ENCODE results near the gene CAMK2G.
A peak's percentile ranks its signal among the peaks of the same experiment; 100 is the strongest.

The CAMK2G gene

DNA sequence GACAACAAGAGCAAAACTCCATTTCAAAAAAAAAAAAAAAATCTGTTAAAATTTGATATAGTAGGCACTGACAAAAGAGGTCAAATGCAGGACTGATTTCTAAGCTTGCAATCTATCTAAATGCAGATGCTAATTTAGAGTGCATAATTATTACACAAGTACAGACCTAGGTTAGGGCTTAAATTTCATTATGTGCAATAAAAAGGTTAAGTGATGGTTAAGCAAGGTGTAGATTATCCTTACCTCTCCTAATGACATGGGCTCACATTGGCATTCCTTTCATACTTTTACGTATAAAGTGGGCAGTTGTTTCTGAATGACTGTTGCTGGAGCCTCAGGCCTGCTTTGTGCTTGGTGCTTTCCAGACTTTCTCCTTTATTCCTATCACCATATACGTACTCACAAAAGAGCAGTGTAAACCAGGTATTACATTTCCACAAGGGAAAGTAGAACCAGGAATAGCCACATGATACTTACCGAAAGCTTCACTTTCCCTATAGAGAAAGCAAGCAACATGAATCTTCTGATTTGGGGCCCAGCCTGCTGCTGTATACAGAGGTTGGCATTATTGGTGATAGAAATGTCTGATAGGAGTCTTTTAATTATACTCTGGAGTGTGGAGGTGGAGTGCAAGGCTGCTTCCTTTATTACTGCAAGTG is 94.7 kb downstream of the CAMK2G start:
- DNase-seq: no peak

GRCh38 chr10:73779018-73779417 is 95.3 kb downstream of the CAMK2G start:
- DNase-seq: no peak

DNA sequence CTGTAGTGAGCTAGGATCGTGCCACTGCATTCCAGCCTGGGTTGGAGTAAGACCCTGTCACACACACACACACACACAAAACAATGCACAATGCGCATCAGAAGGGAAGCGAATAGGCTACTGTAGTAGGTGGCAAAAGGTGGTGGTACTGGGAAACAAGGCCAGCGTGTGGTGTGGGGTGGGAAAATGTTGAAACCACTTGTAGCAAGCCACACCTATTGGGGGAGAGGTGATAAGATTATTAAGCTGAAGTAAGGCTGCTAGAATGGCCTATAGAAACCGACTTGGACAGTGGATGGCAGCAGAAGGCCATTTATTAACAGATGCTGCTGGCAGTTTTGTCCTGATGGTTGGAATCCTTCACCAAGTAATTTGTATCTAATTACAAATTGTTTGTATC is 99.7 kb downstream of the CAMK2G start:
- DNase-seq: no peak

DNA sequence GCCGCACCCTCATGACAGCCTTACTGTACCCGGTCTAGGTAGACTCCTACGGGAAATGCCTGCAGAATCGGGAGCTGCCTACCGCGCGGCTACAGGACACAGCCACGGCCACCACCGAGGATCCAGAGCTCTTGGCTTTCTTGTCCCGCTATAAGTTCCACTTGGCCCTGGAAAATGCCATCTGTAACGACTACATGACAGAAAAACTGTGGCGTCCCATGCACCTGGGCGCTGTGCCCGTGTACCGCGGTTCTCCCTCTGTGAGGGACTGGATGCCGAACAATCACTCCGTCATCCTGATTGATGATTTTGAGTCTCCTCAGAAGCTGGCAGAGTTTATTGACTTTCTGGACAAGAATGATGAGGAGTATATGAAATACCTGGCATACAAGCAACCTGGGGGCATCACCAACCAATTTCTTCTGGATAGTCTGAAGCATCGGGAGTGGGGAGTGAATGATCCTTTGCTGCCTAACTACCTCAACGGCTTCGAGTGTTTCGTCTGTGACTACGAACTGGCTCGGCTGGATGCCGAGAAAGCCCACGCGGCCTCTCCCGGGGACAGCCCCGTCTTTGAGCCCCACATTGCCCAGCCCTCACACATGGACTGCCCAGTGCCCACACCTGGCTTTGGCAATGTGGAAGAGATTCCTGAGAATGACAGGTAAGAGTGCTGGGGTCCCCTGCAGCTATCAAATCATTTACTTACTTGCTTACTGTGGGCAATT is 101.0 kb downstream of the CAMK2G start:
- peak in 11 of 56 donors; percentile 11 to 65 (median 43) for DNase-seq

- peak in 55 of 56 donors; percentile 24 to 91 (median 82) for DNase-seq
Observed at GRCh38 chr10:73772281-73773151, 101.8 kb downstream of the CAMK2G start.

DNA sequence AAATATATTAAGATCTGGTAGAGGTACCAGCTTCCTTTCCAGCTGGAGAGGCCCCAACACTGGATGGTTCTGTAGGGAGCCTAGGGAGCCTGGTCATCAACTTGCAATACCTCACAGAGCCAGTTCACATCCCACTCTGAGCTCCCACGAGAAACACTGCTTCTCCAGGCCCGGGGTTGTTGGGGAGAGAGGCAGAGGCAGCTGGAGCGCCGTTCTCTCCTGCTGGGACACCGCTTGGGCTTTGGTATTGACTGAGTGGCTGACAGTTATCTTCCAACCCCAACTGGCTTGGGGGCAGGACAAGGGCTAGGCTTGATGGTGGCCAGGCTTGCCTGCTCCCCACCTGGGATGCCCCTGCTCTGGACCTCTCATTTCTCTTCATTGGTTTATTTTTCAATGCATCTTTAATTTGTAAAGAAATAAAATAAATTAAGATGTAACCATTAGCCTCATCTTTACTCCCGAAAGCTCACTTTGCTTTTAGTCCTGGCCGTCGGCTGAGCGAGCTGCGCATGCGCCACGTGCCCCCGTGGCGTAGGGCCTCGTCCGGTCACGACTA is 102.6 kb downstream of the CAMK2G start:
- DNase-seq: peak in 5 of 56 donors; percentile 82 to 91 (median 86)

DNA sequence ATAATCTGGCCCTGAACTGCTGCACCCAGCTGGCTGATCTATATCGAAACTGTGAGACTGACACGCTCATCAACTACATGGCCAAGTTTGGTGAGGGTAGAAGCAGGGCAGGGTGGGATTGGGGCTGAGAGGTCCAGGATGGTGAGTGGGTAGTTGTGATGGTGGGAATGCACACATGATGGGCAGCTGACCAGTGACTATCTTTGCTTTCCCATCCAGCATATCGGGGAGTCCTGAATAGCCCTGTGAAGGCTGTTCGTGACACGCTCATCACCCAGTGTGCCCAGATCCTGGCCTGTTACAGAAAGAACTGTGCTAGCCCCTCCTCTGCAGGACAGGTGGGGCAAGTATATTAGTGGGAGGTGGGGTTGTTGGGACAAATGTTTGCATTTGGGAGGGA is 105.0 kb downstream of the CAMK2G start:
- DNase-seq: no peak

DNA sequence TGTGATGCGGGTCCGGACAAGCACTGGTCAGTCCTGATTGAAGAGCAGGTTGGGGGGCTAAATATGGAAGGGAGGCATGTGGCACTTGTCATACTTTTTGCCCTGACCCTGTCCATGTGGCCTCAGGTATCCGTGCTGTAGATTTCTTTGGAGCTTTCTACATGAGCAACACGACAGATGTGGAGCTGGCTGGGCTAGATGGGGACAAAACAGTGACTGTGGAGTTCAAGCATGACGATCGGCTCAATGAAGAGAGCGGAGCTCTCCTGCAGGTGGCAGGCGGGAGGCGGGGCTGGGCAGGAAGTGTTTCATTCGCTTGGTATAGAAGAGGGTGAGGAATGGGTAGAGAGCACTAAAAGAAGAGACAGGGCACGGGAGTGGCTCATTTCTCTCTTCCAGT is 105.5 kb downstream of the CAMK2G start:
- no peak for DNase-seq

- no peak for DNase-seq
Observed at GRCh38 chr10:73765066-73765465, 109.3 kb downstream of the CAMK2G start.

- DNase-seq: no peak
Observed at GRCh38 chr10:73763343-73763742, 111.0 kb downstream of the CAMK2G start.

DNA sequence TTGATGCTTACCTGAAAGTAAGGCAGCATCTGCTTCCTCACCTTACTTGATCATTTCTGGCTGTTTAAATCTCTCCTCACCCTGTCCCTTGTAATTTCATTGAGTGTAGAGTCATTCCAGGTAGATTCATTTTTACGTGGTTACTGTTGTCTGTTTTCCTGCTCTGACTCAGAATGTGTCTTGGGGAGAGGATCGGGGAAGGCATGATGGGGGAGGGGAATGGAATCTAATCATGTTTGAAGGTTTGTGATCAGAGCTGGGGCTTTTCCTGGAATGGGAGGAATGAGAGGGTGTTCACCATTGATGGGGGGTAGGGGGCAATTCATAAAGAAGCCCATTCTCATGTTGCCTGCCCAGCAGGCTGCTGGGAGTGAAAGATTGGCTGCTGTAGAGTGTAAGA is 111.4 kb downstream of the CAMK2G start:
- DNase-seq: no peak

Data from nucleus accumbens (tissue), 56 donors.